LNCaP clone FGC (cell line): ENCODE results near the gene MACROD1.

Source experiments
- DNase-seq: peaks from one replicate; pipeline ENCODE4 v3.0.0-alpha.2; 2011; ENCODE audit warnings: low read depth
- H3K4me3 ChIP-seq: 2 replicates; pipeline ENCODE4 v1.5.1; 2011; ENCODE audit warnings: mild to moderate bottlenecking, low read depth, low read length, control low read depth
- CTCF ChIP-seq: IDR thresholded peaks from 2 replicates; pipeline ENCODE4 v1.5.1; 2012; ENCODE audit warnings: mild to moderate bottlenecking; ENCODE audit not compliant: control insufficient read depth, insufficient read depth; ENCODE audit errors: extremely low read depth

MACROD1 gene

GRCh38 chr11:64014356-64014755 is 151.6 kb downstream of the MACROD1 start:
- no peak overlapping the region for H3K4me3 ChIP-seq
- TF ChIP-seq CTCF, result no peak
- no peak for DNase-seq

- DNase-seq, result no peak
- TF ChIP-seq CTCF, result no peak
- H3K4me3 ChIP-seq, result no peak overlapping the region
Measured at GRCh38 chr11:64013141-64013896, 152.6 kb downstream of the MACROD1 start.

GRCh38 chr11:64011371-64011770 is 154.5 kb downstream of the MACROD1 start:
- no peak for TF ChIP-seq CTCF
- H3K4me3 ChIP-seq, result no peak overlapping the region
- no peak for DNase-seq

- no peak for TF ChIP-seq CTCF
- no peak for DNase-seq
- H3K4me3 ChIP-seq, result no peak overlapping the region
Measured at GRCh38 chr11:64010783-64011182, 155.1 kb downstream of the MACROD1 start.

- H3K4me3 ChIP-seq, result no peak overlapping the region
- TF ChIP-seq CTCF, result no peak
Measured at GRCh38 chr11:64009710-64010109, 156.2 kb downstream of the MACROD1 start.

GRCh38 chr11:64008914-64009633 is 156.8 kb downstream of the MACROD1 start:
- TF ChIP-seq CTCF, result no peak; the same call in 1 of the 2 replicates
- no peak overlapping the region for H3K4me3 ChIP-seq
- DNase-seq, result no peak

More at GRCh38 chr11:64009710-64010109, 156.2 kb downstream of the MACROD1 start:
- no peak for DNase-seq
